ENCODE measurements around the gene TTL.

Gene TTL

DNA sequence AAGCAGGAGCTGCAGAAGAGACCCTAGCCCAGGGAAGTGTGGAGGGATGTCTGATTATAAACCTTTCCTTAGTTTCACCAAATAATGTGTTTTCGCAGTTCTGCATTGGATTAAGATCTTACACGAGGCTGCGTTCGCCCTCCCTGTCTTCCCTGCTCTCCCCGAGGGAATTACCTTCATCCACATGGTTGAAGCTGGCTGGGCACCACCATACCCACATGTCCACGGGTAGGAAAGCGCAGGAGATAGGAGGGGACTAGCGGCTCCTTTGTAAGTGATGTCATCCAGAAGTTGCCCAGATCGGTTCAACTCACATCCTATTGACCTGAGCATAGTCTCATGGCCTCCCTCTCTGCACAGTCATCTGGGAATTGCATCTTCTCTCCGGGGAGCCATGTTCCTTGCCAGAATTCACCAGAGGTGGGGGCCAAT is 1.1 kb downstream of the TTL start:
- H3K14ac ChIP-seq (ENCODE audit: low read length in 2 of 2), result no peak overlapping the region
- H3K27me3 ChIP-seq (ENCODE audit: control insufficient read depth in 1 of 2, insufficient read depth in 1 of 2, low read length in 2 of 2), result no peaks in the 10 kb centered on the region
- peak overlapping the region; percentile 61 for H3K27ac ChIP-seq (ENCODE audit: low read length, poor library complexity, severe bottlenecking)
- peak overlapping the region in 1 of 2 experiments; percentile 13 for H3K4ac ChIP-seq (ENCODE audit: low read depth in 1 of 2, low read length in 2 of 2)
- no peak overlapping the region for H2AFZ ChIP-seq (ENCODE audit: low read depth, low read length)
- peak overlapping the region; percentile 70 to 95 for H3K4me3 ChIP-seq (ENCODE audit: insufficient read depth in 1 of 2, low read depth in 1 of 2, low read length in 2 of 2)
- H3K36me3 ChIP-seq (ENCODE audit: control insufficient read depth in 1 of 2, insufficient read depth in 2 of 2, low read depth in 1 of 2, low read length in 2 of 2), result peaks cover 11 to 24% of the 10 kb centered on the region in 2 experiments
- peak overlapping the region; percentile 71 for H3K4me2 ChIP-seq (ENCODE audit: low read length, poor library complexity, severe bottlenecking)
- peak overlapping the region; percentile 27 for H2BK120ac ChIP-seq (ENCODE audit: low read depth, low read length)
- peak; percentile 74 for DNase-seq
- H2BK5ac ChIP-seq (ENCODE audit: low read depth, low read length, poor library complexity, severe bottlenecking), result no peak overlapping the region
- no peak overlapping the region for H2AK5ac ChIP-seq (ENCODE audit: low read length, severe bottlenecking)
- peaks cover 17% of the 10 kb centered on the region for H3K79me1 ChIP-seq (replicated peaks; ENCODE audit: low read length, poor library complexity, severe bottlenecking)
- H4K8ac ChIP-seq (ENCODE audit: low read length), result no peak overlapping the region
- H3K4me1 ChIP-seq (ENCODE audit: control insufficient read depth, insufficient read depth, low read depth, low read length), result peaks cover 6% of the 10 kb centered on the region
- no peaks in the 10 kb centered on the region for H3K9me3 ChIP-seq (ENCODE audit: control insufficient read depth, low read length)
- H2BK12ac ChIP-seq (ENCODE audit: low read length in 2 of 2), result no peak overlapping the region
- 2% methylated on average over 10 of the region's 10 CpGs for WGBS
- no peak overlapping the region for H3K23ac ChIP-seq (ENCODE audit: low read length in 2 of 2)
- H2BK15ac ChIP-seq (ENCODE audit: low read depth, poor library complexity, severe bottlenecking), result no peak overlapping the region
- H3K18ac ChIP-seq (ENCODE audit: low read depth in 1 of 2, low read length in 2 of 2), result peak overlapping the region in 1 of 2 experiments; percentile 31
- H4K91ac ChIP-seq (ENCODE audit: low read length), result no peak overlapping the region
- peak overlapping the region; percentile 95 for H3K9ac ChIP-seq (ENCODE audit: low read length)

DNA sequence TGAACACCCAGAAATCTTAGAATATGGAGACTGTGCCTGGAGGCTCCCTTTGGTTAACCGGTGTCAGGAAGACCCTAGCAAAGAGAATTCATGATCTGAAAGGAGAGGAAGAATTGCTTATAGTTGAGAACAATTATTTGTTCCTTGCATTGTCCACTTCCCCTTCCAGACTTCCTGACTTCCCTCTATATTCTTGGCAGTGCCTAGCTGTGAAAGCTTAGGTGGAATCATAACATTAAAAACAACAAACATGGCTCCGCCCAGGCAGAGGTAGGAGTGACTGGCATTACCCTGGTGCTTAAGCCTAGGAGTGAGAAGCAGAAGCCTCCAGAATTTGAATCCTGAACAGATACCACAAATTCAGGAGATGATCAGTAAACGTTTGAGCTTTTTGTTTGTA is 1.9 kb downstream of the TTL start:
- no peak overlapping the region for H3K23ac ChIP-seq (ENCODE audit: low read length in 2 of 2)
- H3K27me3 ChIP-seq (ENCODE audit: control insufficient read depth in 1 of 2, insufficient read depth in 1 of 2, low read length in 2 of 2), result no peaks in the 10 kb centered on the region
- no peak overlapping the region for H3K14ac ChIP-seq (ENCODE audit: low read length in 2 of 2)
- WGBS, result 100% methylated on average over 3 of the region's 3 CpGs
- H2BK5ac ChIP-seq (ENCODE audit: low read depth, low read length, poor library complexity, severe bottlenecking), result no peak overlapping the region
- H3K27ac ChIP-seq (ENCODE audit: low read length, poor library complexity, severe bottlenecking), result no peak overlapping the region
- no peak overlapping the region for H2BK15ac ChIP-seq (ENCODE audit: low read depth, poor library complexity, severe bottlenecking)
- no peak overlapping the region for H3K4me2 ChIP-seq (ENCODE audit: low read length, poor library complexity, severe bottlenecking)
- H4K8ac ChIP-seq (ENCODE audit: low read length), result no peak overlapping the region
- peaks cover 20% of the 10 kb centered on the region for H3K79me1 ChIP-seq (replicated peaks; ENCODE audit: low read length, poor library complexity, severe bottlenecking)
- H3K4ac ChIP-seq (ENCODE audit: low read depth in 1 of 2, low read length in 2 of 2), result no peak overlapping the region
- peaks cover 6% of the 10 kb centered on the region for H3K4me1 ChIP-seq (ENCODE audit: control insufficient read depth, insufficient read depth, low read depth, low read length)
- no peak overlapping the region for H2AFZ ChIP-seq (ENCODE audit: low read depth, low read length)
- H3K18ac ChIP-seq (ENCODE audit: low read depth in 1 of 2, low read length in 2 of 2), result no peak overlapping the region
- peaks cover 15 to 24% of the 10 kb centered on the region in 2 experiments for H3K36me3 ChIP-seq (ENCODE audit: control insufficient read depth in 1 of 2, insufficient read depth in 2 of 2, low read depth in 1 of 2, low read length in 2 of 2)
- peak overlapping the region; percentile 95 for H3K9ac ChIP-seq (ENCODE audit: low read length)
- DNase-seq, result no peak
- H2BK12ac ChIP-seq (ENCODE audit: low read length in 2 of 2), result no peak overlapping the region
- no peak overlapping the region for H2AK5ac ChIP-seq (ENCODE audit: low read length, severe bottlenecking)
- no peak overlapping the region for H4K91ac ChIP-seq (ENCODE audit: low read length)
- peak overlapping the region in 1 of 2 experiments; percentile 95 for H3K4me3 ChIP-seq (ENCODE audit: insufficient read depth in 1 of 2, low read depth in 1 of 2, low read length in 2 of 2)
- H2BK120ac ChIP-seq (ENCODE audit: low read depth, low read length), result no peak overlapping the region
- H3K9me3 ChIP-seq (ENCODE audit: control insufficient read depth, low read length), result no peaks in the 10 kb centered on the region

DNA sequence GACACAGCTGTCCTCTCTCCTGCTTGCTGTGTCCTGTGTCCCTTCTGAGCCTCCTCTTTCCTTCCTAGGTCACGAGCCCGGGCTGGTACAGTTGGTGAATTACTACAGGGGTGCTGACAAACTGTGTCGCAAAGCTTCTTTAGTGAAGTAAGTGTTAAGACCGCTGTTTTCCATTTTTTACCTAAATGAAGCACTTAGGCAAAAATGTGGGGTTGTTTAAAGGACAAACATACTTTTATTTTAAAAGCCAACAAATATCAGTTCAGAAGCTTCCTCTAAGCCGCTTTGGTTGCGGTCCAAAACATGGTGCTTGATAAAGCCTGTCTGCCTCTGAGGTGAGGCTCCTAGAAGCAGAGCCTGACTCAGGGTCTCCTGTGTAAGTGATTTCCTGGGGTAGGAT is 3.9 kb downstream of the TTL start:
- Histone ChIP-seq H2BK5ac (ENCODE audit: low read depth, low read length, poor library complexity, severe bottlenecking) (no peak overlapping the region), H3K4me1 (ENCODE audit: control insufficient read depth, insufficient read depth, low read depth, low read length) (peaks cover 3% of the 10 kb centered on the region), H4K91ac (ENCODE audit: low read length) (no peak overlapping the region), H3K18ac (ENCODE audit: low read depth in 1 of 2, low read length in 2 of 2) (no peak overlapping the region), H3K4me2 (ENCODE audit: low read length, poor library complexity, severe bottlenecking) (no peak overlapping the region), H2BK12ac (ENCODE audit: low read length in 2 of 2) (no peak overlapping the region), H4K8ac (ENCODE audit: low read length) (no peak overlapping the region), H3K79me1 (replicated peaks; ENCODE audit: low read length, poor library complexity, severe bottlenecking) (peaks cover 21% of the 10 kb centered on the region), H3K9me3 (ENCODE audit: control insufficient read depth, low read length) (no peaks in the 10 kb centered on the region), H3K36me3 (ENCODE audit: control insufficient read depth in 1 of 2, insufficient read depth in 2 of 2, low read depth in 1 of 2, low read length in 2 of 2) (peaks cover 15 to 27% of the 10 kb centered on the region in 2 experiments), H3K4ac (ENCODE audit: low read depth in 1 of 2, low read length in 2 of 2) (no peak overlapping the region), H3K27me3 (ENCODE audit: control insufficient read depth in 1 of 2, insufficient read depth in 1 of 2, low read length in 2 of 2) (no peaks in the 10 kb centered on the region), H2AK5ac (ENCODE audit: low read length, severe bottlenecking) (no peak overlapping the region), H3K4me3 (ENCODE audit: insufficient read depth in 1 of 2, low read depth in 1 of 2, low read length in 2 of 2) (no peak overlapping the region), H2AFZ (ENCODE audit: low read depth, low read length) (no peak overlapping the region), H3K23ac (ENCODE audit: low read length in 2 of 2) (no peak overlapping the region), H2BK120ac (ENCODE audit: low read depth, low read length) (no peak overlapping the region), H3K9ac (ENCODE audit: low read length) (no peak overlapping the region), H3K14ac (ENCODE audit: low read length in 2 of 2) (no peak overlapping the region), H3K27ac (ENCODE audit: low read length, poor library complexity, severe bottlenecking) (no peak overlapping the region), H2BK15ac (ENCODE audit: low read depth, poor library complexity, severe bottlenecking) (no peak overlapping the region)
- WGBS, result 99% methylated on average over 3 of the region's 6 CpGs
- DNase-seq, result no peak

DNA sequence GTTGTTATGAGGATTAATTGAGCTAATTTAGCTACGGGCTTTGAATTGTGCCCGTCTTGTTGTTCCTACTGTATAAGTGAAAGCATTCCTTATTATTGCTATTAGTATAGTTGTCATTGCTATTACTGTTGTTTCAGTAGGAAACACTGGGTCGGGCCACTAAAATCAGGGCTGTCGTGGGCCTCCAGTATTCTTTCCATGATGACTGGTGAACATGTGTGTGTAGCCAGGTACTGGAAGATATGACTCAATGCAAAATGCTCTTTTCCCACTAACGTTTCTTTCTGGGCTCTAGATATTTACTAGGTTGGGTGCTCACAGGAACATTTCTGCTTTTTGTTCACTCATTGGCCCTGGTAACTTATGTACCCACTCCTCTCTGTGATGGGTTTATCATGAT is 4.9 kb downstream of the TTL start:
- H3K4me2 ChIP-seq (ENCODE audit: low read length, poor library complexity, severe bottlenecking), result no peak overlapping the region
- H2BK12ac ChIP-seq (ENCODE audit: low read length in 2 of 2), result no peak overlapping the region
- no peak overlapping the region for H4K91ac ChIP-seq (ENCODE audit: low read length)
- no peak overlapping the region for H3K23ac ChIP-seq (ENCODE audit: low read length in 2 of 2)
- peaks cover 2% of the 10 kb centered on the region for H3K4me1 ChIP-seq (ENCODE audit: control insufficient read depth, insufficient read depth, low read depth, low read length)
- peaks cover 15 to 27% of the 10 kb centered on the region in 2 experiments for H3K36me3 ChIP-seq (ENCODE audit: control insufficient read depth in 1 of 2, insufficient read depth in 2 of 2, low read depth in 1 of 2, low read length in 2 of 2)
- WGBS, result 96% methylated on average over 5 of the region's 5 CpGs
- H3K9me3 ChIP-seq (ENCODE audit: control insufficient read depth, low read length), result no peaks in the 10 kb centered on the region
- H3K27me3 ChIP-seq (ENCODE audit: control insufficient read depth in 1 of 2, insufficient read depth in 1 of 2, low read length in 2 of 2), result no peaks in the 10 kb centered on the region
- no peak overlapping the region for H2AFZ ChIP-seq (ENCODE audit: low read depth, low read length)
- H3K18ac ChIP-seq (ENCODE audit: low read depth in 1 of 2, low read length in 2 of 2), result no peak overlapping the region
- H3K4me3 ChIP-seq (ENCODE audit: insufficient read depth in 1 of 2, low read depth in 1 of 2, low read length in 2 of 2), result no peak overlapping the region
- H2BK15ac ChIP-seq (ENCODE audit: low read depth, poor library complexity, severe bottlenecking), result no peak overlapping the region
- no peak overlapping the region for H2BK120ac ChIP-seq (ENCODE audit: low read depth, low read length)
- no peak overlapping the region for H3K4ac ChIP-seq (ENCODE audit: low read depth in 1 of 2, low read length in 2 of 2)
- H3K9ac ChIP-seq (ENCODE audit: low read length), result no peak overlapping the region
- H4K8ac ChIP-seq (ENCODE audit: low read length), result no peak overlapping the region
- no peak overlapping the region for H3K14ac ChIP-seq (ENCODE audit: low read length in 2 of 2)
- no peak overlapping the region for H2BK5ac ChIP-seq (ENCODE audit: low read depth, low read length, poor library complexity, severe bottlenecking)
- DNase-seq, result no peak
- H2AK5ac ChIP-seq (ENCODE audit: low read length, severe bottlenecking), result no peak overlapping the region
- H3K79me1 ChIP-seq (replicated peaks; ENCODE audit: low read length, poor library complexity, severe bottlenecking), result peaks cover 21% of the 10 kb centered on the region
- no peak overlapping the region for H3K27ac ChIP-seq (ENCODE audit: low read length, poor library complexity, severe bottlenecking)

All from mesenchymal stem cell (in vitro differentiated cells and primary cell).